GM18498 (cell line): ENCODE measurements around the gene GRIK4.

Experiments
- ATAC-seq: cut with Tn5 transposase; IDR thresholded peaks from one replicate; pipeline ENCODE4 v1.9.1; 2021; ENCODE audit warnings: mild to moderate bottlenecking, moderate library complexity; ENCODE audit not compliant: unreplicated experiment

Gene GRIK4

GRCh38 chr11:120859552-120860295 is 348.2 kb downstream of the GRIK4 start:
- no peak for ATAC-seq

DNA sequence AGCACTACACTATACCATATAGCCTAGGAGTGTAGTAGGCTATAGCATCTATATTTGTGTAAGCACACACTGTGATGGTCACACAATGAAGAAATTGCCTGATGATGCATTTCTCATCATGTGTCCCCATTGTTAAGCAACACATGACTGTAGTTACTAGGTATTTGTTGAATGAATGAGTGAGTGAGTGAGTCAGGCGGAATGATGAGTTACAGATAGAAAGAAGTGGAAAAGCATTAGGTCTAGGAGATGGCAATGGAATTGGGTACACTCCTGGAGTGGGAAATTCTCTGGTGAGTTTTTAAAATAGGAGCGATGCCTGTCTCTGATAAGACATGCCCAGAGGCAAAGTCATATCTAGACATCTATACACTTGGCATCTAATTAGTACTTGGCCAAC is 351.8 kb downstream of the GRIK4 start:
- no peak for ATAC-seq

GRCh38 chr11:120867024-120867423 is 355.5 kb downstream of the GRIK4 start:
- no peak for ATAC-seq

DNA sequence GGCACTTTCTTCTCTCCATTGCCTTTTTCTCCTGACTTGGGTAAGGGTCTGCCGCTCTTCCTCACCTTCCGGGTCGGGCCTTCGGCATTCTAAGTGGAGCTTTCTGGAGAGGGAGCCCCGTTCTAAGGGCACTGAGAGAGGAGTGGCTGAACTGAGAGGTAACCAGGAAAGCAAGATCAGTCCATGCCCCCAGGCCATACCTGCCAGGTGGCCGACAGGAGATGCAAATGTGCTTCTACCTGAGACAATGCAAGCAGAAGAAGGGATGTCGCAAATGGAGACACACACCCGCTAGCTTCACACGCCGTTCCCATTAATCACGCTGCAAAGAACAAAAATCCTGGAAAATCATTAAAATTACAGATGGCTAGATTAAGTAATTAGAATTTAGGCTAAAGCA is 356.0 kb downstream of the GRIK4 start:
- ATAC-seq, result no peak

DNA sequence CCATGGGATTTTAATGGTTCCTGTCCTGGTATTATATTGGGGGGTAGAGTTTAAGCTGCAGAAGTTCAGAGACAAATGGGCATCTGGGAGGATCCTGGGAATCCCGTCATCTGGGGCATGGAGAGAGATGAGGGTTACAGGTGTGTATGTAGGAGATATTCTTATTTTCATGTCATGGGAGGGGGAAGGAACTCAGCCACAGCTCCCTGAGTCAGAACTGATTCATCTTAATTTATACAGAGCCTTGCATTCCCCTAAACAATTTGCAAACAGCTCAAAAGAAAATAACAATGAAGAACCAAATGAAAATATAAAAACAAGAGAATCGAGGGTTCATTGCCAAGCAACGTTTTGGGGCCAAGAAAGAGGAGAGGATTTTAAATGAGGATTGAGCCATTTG is 356.4 kb downstream of the GRIK4 start:
- no peak for ATAC-seq

DNA sequence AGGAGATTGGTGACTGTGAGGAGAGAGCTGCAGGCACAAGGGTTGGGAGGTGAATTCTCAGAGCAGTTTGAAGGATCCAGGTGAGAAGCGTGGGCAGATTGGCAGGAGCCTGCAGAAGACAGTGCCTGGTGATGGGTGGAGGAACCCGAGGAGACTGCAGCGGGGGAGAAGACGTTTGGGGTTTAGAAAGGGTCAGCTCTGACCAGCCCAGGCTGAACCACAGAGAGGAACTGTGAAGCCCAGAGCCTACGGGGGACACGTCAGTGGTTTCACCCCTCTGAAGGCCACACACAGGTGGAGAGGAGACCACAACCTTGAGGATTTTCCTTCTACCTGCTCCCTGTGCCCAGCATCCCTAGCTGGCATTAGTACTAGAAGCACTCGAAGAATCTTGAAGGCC is 357.5 kb downstream of the GRIK4 start:
- ATAC-seq, result no peak

- ATAC-seq, result no peak
Observed at GRCh38 chr11:120869516-120870011, 358.0 kb downstream of the GRIK4 start.

DNA sequence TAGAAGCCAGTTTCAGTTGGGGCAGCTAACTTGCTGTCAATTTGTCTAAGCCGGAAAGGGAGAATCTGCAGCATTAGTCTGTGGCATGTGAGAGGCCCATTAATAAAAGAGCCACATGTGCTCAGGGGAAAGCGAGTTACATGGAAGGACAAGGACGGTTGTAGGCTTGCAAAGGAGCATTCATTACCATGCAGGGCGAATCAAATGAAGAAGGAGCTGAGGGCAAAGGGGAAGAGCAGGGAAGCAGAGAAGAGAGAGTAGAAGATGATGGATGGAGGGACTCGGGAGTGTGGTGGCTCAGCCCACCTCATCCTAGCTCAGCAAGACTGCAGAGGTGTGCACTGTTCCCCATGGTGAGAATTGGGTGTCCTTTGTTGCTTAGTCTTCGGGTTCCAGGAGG is 359.6 kb downstream of the GRIK4 start:
- no peak for ATAC-seq

GRCh38 chr11:120871924-120872323 is 360.4 kb downstream of the GRIK4 start:
- ATAC-seq, result no peak

GRCh38 chr11:120873966-120874735 is 362.6 kb downstream of the GRIK4 start:
- no peak for ATAC-seq

GRCh38 chr11:120875986-120876385 is 364.4 kb downstream of the GRIK4 start:
- ATAC-seq, result no peak

GRCh38 chr11:120877746-120878365 is 366.3 kb downstream of the GRIK4 start:
- ATAC-seq, result no peak

- ATAC-seq, result no peak
Observed at GRCh38 chr11:120878781-120879180, 367.2 kb downstream of the GRIK4 start.

- ATAC-seq, result no peak
Observed at GRCh38 chr11:120880498-120881175, 369.1 kb downstream of the GRIK4 start.

DNA sequence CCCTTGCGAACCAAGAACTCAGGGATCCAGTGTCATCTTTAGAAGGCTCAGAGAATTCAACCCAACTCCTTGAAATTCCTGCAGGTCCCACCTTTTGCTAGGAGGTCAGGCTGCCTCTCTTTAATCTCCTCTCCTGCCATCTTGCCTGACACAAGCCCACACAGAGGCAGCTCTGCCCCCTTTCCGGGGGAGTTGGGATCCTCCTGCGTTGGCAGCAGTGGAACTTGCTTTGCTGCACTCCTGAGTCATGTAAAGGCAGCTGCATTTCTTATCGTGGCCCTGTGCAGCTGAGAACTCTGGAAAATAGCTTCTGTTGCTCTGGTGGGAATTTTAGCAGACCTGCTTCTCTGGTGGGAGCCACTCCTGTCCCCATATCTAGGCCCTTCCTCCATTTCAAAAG is 370.0 kb downstream of the GRIK4 start:
- ATAC-seq, result no peak

DNA sequence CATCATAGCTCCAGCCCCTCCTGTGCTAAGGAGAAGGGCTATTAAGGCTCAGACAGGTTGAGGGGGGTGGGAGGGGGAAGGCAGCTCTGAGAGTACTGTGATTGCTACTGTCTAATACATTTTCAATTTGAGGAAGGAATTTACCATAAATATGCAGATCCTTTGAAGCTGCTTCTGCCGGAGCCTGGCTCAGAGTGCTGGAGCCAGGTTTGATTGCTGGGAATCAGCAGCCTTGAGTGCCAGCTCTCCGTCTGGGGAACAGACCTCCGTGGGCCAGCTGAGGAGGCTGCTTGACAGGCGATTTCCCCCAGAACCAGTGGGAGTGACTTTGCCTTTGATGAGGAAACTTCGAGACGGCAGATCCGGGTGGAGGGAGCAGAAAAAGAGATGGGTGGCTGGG is 370.6 kb downstream of the GRIK4 start:
- ATAC-seq, result no peak

- ATAC-seq, result no peak
Observed at GRCh38 chr11:120883404-120884080, 372.0 kb downstream of the GRIK4 start.

GRCh38 chr11:120884154-120885020 is 372.8 kb downstream of the GRIK4 start:
- ATAC-seq, result no peak

GRCh38 chr11:120890609-120891320 is 379.2 kb downstream of the GRIK4 start:
- ATAC-seq, result no peak
